HCT116 (cell line): ENCODE results near the gene LRCH1. TPM values are rescaled to one million over a fixed set of nuclear protein-coding genes. Genes with fewer than 3 reads are reported as not detected.

Source experiments
- ATAC-seq: fragments of 200-7000 bp; cut with Tn5 transposase; 2 replicates; pipeline ENCODE4 v1.9.1; 2020; ENCODE audit warnings: mild to moderate bottlenecking, moderate library complexity
- BruUV-seq: library from RNA; stranded (reverse); fragments of 400-500 nt; replicated peaks from 2 replicates; lab custom pipeline; 2021; lab: Mats Ljungman, UMichigan
- CTCF ChIA-PET: fragments of 300-600 bp; sonication (Branson Sonifier 250); formaldehyde crosslinking; loops from one replicate; lab custom pipeline; 2021; ENCODE audit warnings: antibody characterized with exemption; lab: Charles Lee
- POLR2A ChIA-PET: fragments of 300-600, 350-600 bp; sonication (Branson Sonifier 250); formaldehyde crosslinking; loops from one replicate; lab custom pipeline; 2021; ENCODE audit warnings: antibody characterized with exemption; lab: Charles Lee
- RAD21 ChIA-PET, 2 experiments: fragments of 300-600 bp; sonication (Branson Sonifier 250); formaldehyde crosslinking; loops; one replicate each; lab custom pipeline; 2023; ENCODE audit warnings: low total read pairs in 2 of 2; ENCODE audit not compliant: uncharacterized antibody in 2 of 2, unreplicated experiment in 2 of 2, low non-redundant PET in 1 of 2; lab: Charles Lee
- DNase-seq: peaks from one replicate; pipeline ENCODE4 v3.0.0-alpha.2; 2010; ENCODE audit warnings: low read depth, low spot score
- H2AFZ ChIP-seq: fragments of 200-600 bp; shearing (Covaris generic), sonication (generic); 2 replicates; pipeline ENCODE4 v1.6.1; 2017; ENCODE audit warnings: low read depth, mixed run types, mixed read lengths, antibody characterized with exemption, low read length; ENCODE audit not compliant: poor library complexity, severe bottlenecking
- H3K27ac ChIP-seq: 2 replicates; pipeline ENCODE4 v1.5.1; 2012; ENCODE audit warnings: low read depth, low read length
- H3K27me3 ChIP-seq: fragments of 200-600 bp; sonication (generic); 2 replicates; pipeline ENCODE4 v1.6.1; 2016; ENCODE audit warnings: mixed run types, low read length, mixed read lengths; ENCODE audit not compliant: insufficient read depth
- H3K36me3 ChIP-seq, 2 experiments: fragments of 200-500 bp in 1 of 2; fragments of 200-600 bp in 1 of 2; sonication (Bioruptor generic) in 1 of 2; sonication (generic) in 1 of 2; 2 replicates each; pipeline versions ENCODE4 v1.5.1 to v1.6.1; 2014 to 2016; ENCODE audit warnings: low read length in 2 of 2, inconsistent platforms in 1 of 2, mixed read lengths in 1 of 2, mixed run types in 1 of 2; ENCODE audit not compliant: insufficient read depth in 2 of 2, control insufficient read depth in 1 of 2
- H3K4me1 ChIP-seq, 2 experiments: fragments of 200-600 bp in 1 of 2; sonication (generic) in 1 of 2; 2 replicates each; pipeline versions ENCODE4 v1.5.1 to v1.6.1; 2012 to 2017; ENCODE audit warnings: low read length in 2 of 2, inconsistent platforms in 1 of 2, mild to moderate bottlenecking in 1 of 2, mixed read lengths in 1 of 2, mixed run types in 1 of 2, moderate library complexity in 1 of 2; ENCODE audit not compliant: insufficient read depth in 2 of 2, control insufficient read depth in 1 of 2
- H3K4me2 ChIP-seq: fragments of 200-600 bp; sonication (generic); 2 replicates; pipeline ENCODE4 v1.6.1; 2017; ENCODE audit warnings: mixed run types, low read length, mixed read lengths
- H3K4me3 ChIP-seq, 2 experiments: fragments of 200-600 bp in 1 of 2; sonication (generic) in 1 of 2; replicated peaks in 1 of 2; 2 replicates each; pipeline ENCODE4 v1.5.1; 2011 to 2016; ENCODE audit warnings: low read length in 2 of 2, control low read depth in 1 of 2, low read depth in 1 of 2, mild to moderate bottlenecking in 1 of 2, mixed read lengths in 1 of 2, mixed run types in 1 of 2
- H3K79me2 ChIP-seq: fragments of 200-600 bp; sonication (generic); 2 replicates; pipeline ENCODE4 v1.6.1; 2017; ENCODE audit warnings: mild to moderate bottlenecking, mixed run types, low read length, moderate library complexity, mixed read lengths; ENCODE audit not compliant: insufficient read depth
- H3K9ac ChIP-seq: fragments of 200-600 bp; sonication (generic); 2 replicates; pipeline ENCODE4 v1.6.1; 2016; ENCODE audit warnings: low read length, mixed read lengths
- H3K9me2 ChIP-seq: fragments of 200-600 bp; sonication (generic), shearing (Covaris generic); 2 replicates; pipeline ENCODE4 v1.6.1; 2017; ENCODE audit warnings: mixed run types, mild to moderate bottlenecking, moderate library complexity; ENCODE audit not compliant: insufficient read depth
- H3K9me3 ChIP-seq, 2 experiments: fragments of 200-500 bp in 1 of 2; fragments of 200-600 bp in 1 of 2; sonication (Bioruptor generic) in 1 of 2; sonication (generic) in 1 of 2; 2 replicates each; pipeline ENCODE4 v1.6.1; 2014 to 2017; ENCODE audit warnings: low read length in 2 of 2, mixed read lengths in 2 of 2, inconsistent platforms in 1 of 2, low read depth in 1 of 2, mild to moderate bottlenecking in 1 of 2, mixed run types in 1 of 2, moderate library complexity in 1 of 2; ENCODE audit not compliant: control insufficient read depth in 1 of 2, insufficient read depth in 1 of 2
- H4K20me1 ChIP-seq: fragments of 200-600 bp; sonication (generic), shearing (Covaris generic); 2 replicates; pipeline ENCODE4 v1.6.1; 2017; ENCODE audit warnings: mixed run types, mild to moderate bottlenecking, moderate library complexity; ENCODE audit not compliant: insufficient read depth
- CEBPB ChIP-seq: IDR thresholded peaks from 2 replicates; pipeline ENCODE4 v1.6.1; 2012; ENCODE audit warnings: low read depth
- CTCF ChIP-seq, 3 experiments: fragments of 200-600 bp in 1 of 3; sonication (generic) in 1 of 3; IDR thresholded peaks in 2 of 3; conservative IDR thresholded peaks in 1 of 3; 2 replicates each; pipeline ENCODE4 v1.5.1; 2012 to 2017; ENCODE audit warnings: low read depth in 2 of 3, low read length in 2 of 3, antibody characterized with exemption in 1 of 3, borderline replicate concordance in 1 of 3, control low read depth in 1 of 3, mild to moderate bottlenecking in 1 of 3, mixed read lengths in 1 of 3, mixed run types in 1 of 3, moderate library complexity in 1 of 3; ENCODE audit not compliant: insufficient read depth in 1 of 3
- ELF1 ChIP-seq: IDR thresholded peaks from 2 replicates; pipeline ENCODE4 v1.6.1; 2012; ENCODE audit warnings: low read depth, borderline replicate concordance
- EZH2 ChIP-seq: fragments of 200-600 bp; sonication (generic); IDR thresholded peaks from 2 replicates; pipeline ENCODE4 v1.6.1; 2017; ENCODE audit warnings: antibody characterized with exemption, mixed run types
- EZH2phosphoT487 ChIP-seq: fragments of 200-600 bp; IDR thresholded peaks from 2 replicates; pipeline ENCODE4 v1.6.1; 2018; ENCODE audit warnings: antibody characterized with exemption, borderline replicate concordance
- FOSL1 ChIP-seq: IDR thresholded peaks from 2 replicates; pipeline ENCODE4 v1.6.1; 2012; ENCODE audit warnings: low read depth
- JUND ChIP-seq: IDR thresholded peaks from 2 replicates; pipeline ENCODE4 v1.6.1; 2012
- MAX ChIP-seq: IDR thresholded peaks from 2 replicates; pipeline ENCODE4 v1.6.1; 2012
- POLR2A ChIP-seq: IDR thresholded peaks from 2 replicates; pipeline ENCODE4 v1.7.0; 2011; ENCODE audit warnings: borderline replicate concordance; ENCODE audit not compliant: insufficient read depth, insufficient read length; ENCODE audit errors: extremely low read depth
- RAD21 ChIP-seq: IDR thresholded peaks from 2 replicates; pipeline ENCODE4 v1.6.1; 2012; ENCODE audit warnings: low read depth, mild to moderate bottlenecking
- REST ChIP-seq: IDR thresholded peaks from 2 replicates; pipeline ENCODE4 v1.6.1; 2012; ENCODE audit warnings: low read depth
- SP1 ChIP-seq: IDR thresholded peaks from 2 replicates; pipeline ENCODE4 v1.6.1; 2012; ENCODE audit warnings: low read depth
- TCF7L2 ChIP-seq: IDR thresholded peaks from 2 replicates; pipeline ENCODE4 v1.7.0; 2011; ENCODE audit warnings: borderline replicate concordance, inconsistent platforms; ENCODE audit not compliant: insufficient read depth, insufficient read length; ENCODE audit errors: extremely low read depth
- YY1 ChIP-seq: IDR thresholded peaks from 2 replicates; pipeline ENCODE4 v1.6.1; 2011; ENCODE audit warnings: low read length, low read depth, moderate library complexity, mild to moderate bottlenecking; ENCODE audit not compliant: insufficient replicate concordance; ENCODE audit errors: extremely low read depth
- ZFX ChIP-seq: fragments of 450-650 bp; IDR thresholded peaks from 2 replicates; pipeline ENCODE4 v1.6.1; 2017
- ZNF274 ChIP-seq: fragments of 200-500 bp; sonication (Bioruptor generic); IDR thresholded peaks from 2 replicates; pipeline ENCODE4 v1.6.1; 2014; ENCODE audit warnings: mild to moderate bottlenecking, low read depth, low read length, inconsistent platforms
- intact Hi-C: fragments of 100-400 bp; cut with micrococcal nuclease; formaldehyde crosslinking; loops from 2 replicates; pipeline ENCODE4 v1.10.0; 2022
- total RNA-seq: library from RNA; stranded (reverse); gene quantifications from one replicate; pipeline ENCODE4 v1.2.1, GENCODE V29; 2021; ENCODE audit not compliant: unreplicated experiment

The LRCH1 gene
- total RNA-seq, 1 experiment from 2014 or later, result 15.6 TPM

GRCh38 chr13:46543287-46543686 is 9.7 kb upstream of the LRCH1 start:
- intact Hi-C loops, result no loop called here
- TF ChIP-seq EZH2phosphoT487 (no peak), JUND (no peak), MAX (no peak), ZNF274 (no peak), EZH2 (no peak), RAD21 (no peak), POLR2A (no peak), ELF1 (no peak), ZFX (no peak), CTCF (IDR thresholded peaks at IDR 0.05 in 2 of 3, conservative IDR thresholded peaks at IDR 0.05 in 1 of 3; ENCODE audit: borderline replicate concordance in 1 of 3, insufficient read depth in 1 of 3, low read depth in 2 of 3, low read length in 2 of 3) (no peak)
- CTCF ChIA-PET, result interaction anchor here (1.6 kb wide), 1 partner anchor 12 kb away, joined by 3 read pairs; no protein-coding TSS in a partner anchor
- H3K4me3 ChIP-seq, result no peak overlapping the region
- ATAC-seq (no peak), DNase-seq (no peak)
- H3K27ac ChIP-seq, result no peak overlapping the region
- H3K9ac ChIP-seq, result no peak overlapping the region
- no peak overlapping the region for H2AFZ ChIP-seq
- H3K27me3 ChIP-seq, result no peaks in the 10 kb centered on the region
- BruUV-seq, result no TSS peak
- RAD21 ChIA-PET, result no interaction called here
- H4K20me1 ChIP-seq, result no peaks in the 10 kb centered on the region
- H3K79me2 ChIP-seq, result no peaks in the 10 kb centered on the region
- no peaks in the 10 kb centered on the region for H3K9me3 ChIP-seq
- H3K4me2 ChIP-seq, result no peak overlapping the region
- POLR2A ChIA-PET, result no interaction called here
- H3K36me3 ChIP-seq, result no peaks in the 10 kb centered on the region
- no peaks in the 10 kb centered on the region for H3K4me1 ChIP-seq
- H3K9me2 ChIP-seq, result no peaks in the 10 kb centered on the region

GRCh38 chr13:46544208-46544607 is 8.8 kb upstream of the LRCH1 start:
- Histone ChIP-seq H3K9me3 (no peaks in the 10 kb centered on the region), H3K27ac (no peak overlapping the region), H3K36me3 (no peaks in the 10 kb centered on the region), H4K20me1 (no peaks in the 10 kb centered on the region), H3K27me3 (no peaks in the 10 kb centered on the region), H3K4me1 (no peaks in the 10 kb centered on the region), H2AFZ (no peak overlapping the region), H3K4me3 (no peak overlapping the region), H3K9ac (no peak overlapping the region), H3K9me2 (no peaks in the 10 kb centered on the region), H3K4me2 (no peak overlapping the region), H3K79me2 (no peaks in the 10 kb centered on the region)
- ChIA-PET CTCF (no interaction called here), POLR2A (no interaction called here), RAD21 (no interaction called here)
- no TSS peak for BruUV-seq
- no peak for DNase-seq
- ATAC-seq, result no peak
- intact Hi-C loops, result no loop called here
- no peak for TF ChIP-seq ZFX
- TF ChIP-seq MAX, result no peak
- no peak for TF ChIP-seq POLR2A
- no peak for TF ChIP-seq EZH2phosphoT487
- no peak for TF ChIP-seq YY1
- TF ChIP-seq RAD21, result no peak
- no peak for TF ChIP-seq TCF7L2
- no peak for TF ChIP-seq ELF1
- no peak for TF ChIP-seq SP1
- TF ChIP-seq CEBPB, result no peak
- TF ChIP-seq FOSL1, result no peak
- no peak for TF ChIP-seq REST
